ENCODE measurements around the gene PRKG1. TPM values are rescaled to one million over a fixed set of nuclear protein-coding genes. Genes with fewer than 3 reads are reported as not detected.

PRKG1 gene
- total RNA-seq, 1 experiment from 2014 or later = 0.21 TPM

DNA sequence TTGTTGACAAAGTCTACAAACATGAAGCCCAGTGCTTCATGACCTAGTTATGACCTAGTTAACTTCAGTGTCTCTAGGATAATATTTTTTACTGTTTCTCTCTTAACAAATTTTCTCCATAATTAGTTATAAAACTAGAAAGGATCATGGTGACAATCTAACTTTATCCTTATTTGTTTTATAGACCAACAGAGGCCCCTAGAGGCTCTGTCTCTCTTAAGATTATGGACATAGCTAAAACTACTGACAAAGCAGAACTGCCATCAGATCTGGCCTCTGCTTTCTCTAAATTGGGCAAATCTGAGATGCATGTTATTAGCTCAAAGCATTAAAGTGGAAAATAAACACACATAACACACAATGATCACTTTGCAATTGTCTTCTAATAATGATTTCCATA, 449.2 kb downstream of the PRKG1 start:
- no peaks in the 10 kb centered on the region for H3K36me3 Mint-ChIP-seq (ENCODE audit: insufficient read depth, unreplicated experiment)
- no peaks in the 10 kb centered on the region for H3K27me3 Mint-ChIP-seq (ENCODE audit: unreplicated experiment)
- H3K4me3 Mint-ChIP-seq (ENCODE audit: low read depth, unreplicated experiment) = no peak overlapping the region
- intact Hi-C loops (cut with micrococcal nuclease; ENCODE audit: unreplicated experiment) = no loop called here
- H3K27ac Mint-ChIP-seq (ENCODE audit: unreplicated experiment) = no peak overlapping the region
- H3K9me3 Mint-ChIP-seq (ENCODE audit: low read depth, unreplicated experiment) = peaks cover under 1% of the 10 kb centered on the region
- TF ChIP-seq, protein P1, sequence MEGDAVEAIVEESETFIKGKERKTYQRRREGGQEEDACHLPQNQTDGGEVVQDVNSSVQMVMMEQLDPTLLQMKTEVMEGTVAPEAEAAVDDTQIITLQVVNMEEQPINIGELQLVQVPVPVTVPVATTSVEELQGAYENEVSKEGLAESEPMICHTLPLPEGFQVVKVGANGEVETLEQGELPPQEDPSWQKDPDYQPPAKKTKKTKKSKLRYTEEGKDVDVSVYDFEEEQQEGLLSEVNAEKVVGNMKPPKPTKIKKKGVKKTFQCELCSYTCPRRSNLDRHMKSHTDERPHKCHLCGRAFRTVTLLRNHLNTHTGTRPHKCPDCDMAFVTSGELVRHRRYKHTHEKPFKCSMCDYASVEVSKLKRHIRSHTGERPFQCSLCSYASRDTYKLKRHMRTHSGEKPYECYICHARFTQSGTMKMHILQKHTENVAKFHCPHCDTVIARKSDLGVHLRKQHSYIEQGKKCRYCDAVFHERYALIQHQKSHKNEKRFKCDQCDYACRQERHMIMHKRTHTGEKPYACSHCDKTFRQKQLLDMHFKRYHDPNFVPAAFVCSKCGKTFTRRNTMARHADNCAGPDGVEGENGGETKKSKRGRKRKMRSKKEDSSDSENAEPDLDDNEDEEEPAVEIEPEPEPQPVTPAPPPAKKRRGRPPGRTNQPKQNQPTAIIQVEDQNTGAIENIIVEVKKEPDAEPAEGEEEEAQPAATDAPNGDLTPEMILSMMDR (IDR thresholded peaks at IDR 0.05; ENCODE audit: unreplicated experiment) = no peak
- H3K4me1 Mint-ChIP-seq (ENCODE audit: low read depth, unreplicated experiment) = no peaks in the 10 kb centered on the region
- BruUV-seq (replicated peaks) = no TSS peak
- no peak for DNase-seq
- CTCF ChIA-PET = no interaction called here

DNA sequence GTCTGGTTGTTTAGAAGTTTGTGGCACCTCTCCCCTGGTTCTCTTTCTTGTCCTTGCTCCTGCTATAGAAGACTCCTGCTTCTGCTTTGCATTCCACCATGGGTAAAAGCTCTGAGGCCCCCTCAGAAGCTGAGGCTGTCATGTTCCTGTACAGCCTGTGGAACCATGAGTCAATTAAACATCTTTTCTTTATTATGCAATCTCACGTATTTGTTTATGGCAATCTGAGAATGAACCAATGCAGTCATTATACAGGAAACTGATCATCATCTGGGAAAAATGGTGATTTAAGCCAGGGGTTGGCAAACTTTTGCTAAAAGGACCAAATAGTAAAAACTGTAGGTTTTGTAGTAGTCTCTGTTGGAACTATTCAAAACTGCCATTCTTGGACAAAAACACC, 449.8 kb downstream of the PRKG1 start:
- Mint-ChIP-seq H3K4me3 (ENCODE audit: low read depth, unreplicated experiment) (no peak overlapping the region), H3K36me3 (ENCODE audit: insufficient read depth, unreplicated experiment) (no peaks in the 10 kb centered on the region), H3K27ac (ENCODE audit: unreplicated experiment) (no peak overlapping the region), H3K9me3 (ENCODE audit: low read depth, unreplicated experiment) (no peaks in the 10 kb centered on the region), H3K4me1 (ENCODE audit: low read depth, unreplicated experiment) (no peaks in the 10 kb centered on the region), H3K27me3 (ENCODE audit: unreplicated experiment) (no peaks in the 10 kb centered on the region)
- TF ChIP-seq, protein P1 (IDR thresholded peaks at IDR 0.05; ENCODE audit: unreplicated experiment) = no peak
- no TSS peak for BruUV-seq (replicated peaks)
- CTCF ChIA-PET = no interaction called here
- intact Hi-C loops (cut with micrococcal nuclease; ENCODE audit: unreplicated experiment) = no loop called here
- DNase-seq = no peak

DNA sequence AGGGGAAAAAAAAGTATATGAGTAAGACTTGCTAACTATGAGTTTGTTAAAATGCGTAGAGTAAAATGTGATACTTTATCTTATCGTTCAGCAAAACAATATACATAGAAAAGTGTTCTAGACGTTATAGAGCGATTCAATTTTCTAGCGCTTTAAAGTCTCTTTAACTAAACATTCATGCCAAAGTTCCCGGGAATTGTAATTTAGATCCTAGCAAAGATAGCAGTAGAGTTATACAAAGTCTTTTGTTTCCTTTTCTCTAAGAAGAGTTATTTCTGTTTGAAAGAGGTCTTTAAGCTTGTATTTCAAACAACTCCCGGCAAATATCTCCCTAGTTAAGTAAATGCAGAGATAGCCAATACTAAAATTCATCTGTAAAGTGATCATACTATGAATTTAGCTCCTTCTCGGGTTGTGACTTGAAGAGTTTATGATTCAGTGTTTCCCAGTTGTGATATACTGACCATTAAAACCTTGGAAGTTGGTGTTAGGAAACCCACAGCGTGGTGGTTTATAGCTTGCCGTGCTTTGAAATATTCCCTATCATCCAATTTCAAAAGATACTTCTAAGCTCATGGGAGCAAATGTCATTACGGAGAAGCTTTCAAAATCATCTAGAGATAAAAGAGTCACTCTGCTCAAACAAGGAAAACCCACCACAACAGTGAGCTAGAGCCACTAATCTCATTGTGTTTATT, 453.4 kb downstream of the PRKG1 start:
- H3K4me3 Mint-ChIP-seq (ENCODE audit: low read depth, unreplicated experiment) = no peak overlapping the region
- no peak for DNase-seq
- H3K27ac Mint-ChIP-seq (ENCODE audit: unreplicated experiment) = no peak overlapping the region
- no TSS peak for BruUV-seq (replicated peaks)
- intact Hi-C loops (cut with micrococcal nuclease; ENCODE audit: unreplicated experiment) = no loop called here
- no peaks in the 10 kb centered on the region for H3K36me3 Mint-ChIP-seq (ENCODE audit: insufficient read depth, unreplicated experiment)
- CTCF ChIA-PET = interaction anchor here (0.6 kb wide), 2 partner anchors 63 to 1786 kb away, joined by 3 to 8 read pairs; no protein-coding TSS in a partner anchor
- H3K27me3 Mint-ChIP-seq (ENCODE audit: unreplicated experiment) = no peaks in the 10 kb centered on the region
- TF ChIP-seq, protein P1 (IDR thresholded peaks at IDR 0.05; ENCODE audit: unreplicated experiment) = no peak
- H3K9me3 Mint-ChIP-seq (ENCODE audit: low read depth, unreplicated experiment) = no peaks in the 10 kb centered on the region
- H3K4me1 Mint-ChIP-seq (ENCODE audit: low read depth, unreplicated experiment) = no peaks in the 10 kb centered on the region

DNA sequence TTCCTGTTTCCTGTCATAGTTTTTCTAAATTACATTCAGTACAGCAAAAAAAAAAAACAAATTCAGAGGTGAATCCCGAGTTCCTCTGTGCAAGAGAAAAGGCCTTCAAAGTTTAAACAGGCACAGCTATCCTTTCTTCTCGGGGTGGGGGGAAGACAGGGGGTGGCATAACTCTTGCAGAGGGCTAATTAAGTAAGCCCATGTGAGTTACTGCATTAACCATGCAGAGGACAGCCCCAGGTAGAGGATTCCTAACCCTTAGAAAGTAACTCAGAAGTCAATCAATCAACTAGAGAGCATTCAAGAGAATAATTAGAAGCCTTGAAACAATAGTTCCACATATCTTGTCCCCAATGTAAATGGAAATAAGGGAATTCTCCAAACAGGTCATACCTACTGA, 454.2 kb downstream of the PRKG1 start:
- no peaks in the 10 kb centered on the region for H3K36me3 Mint-ChIP-seq (ENCODE audit: insufficient read depth, unreplicated experiment)
- no peak for DNase-seq
- H3K4me3 Mint-ChIP-seq (ENCODE audit: low read depth, unreplicated experiment) = no peak overlapping the region
- H3K27ac Mint-ChIP-seq (ENCODE audit: unreplicated experiment) = no peak overlapping the region
- no TSS peak for BruUV-seq (replicated peaks)
- TF ChIP-seq, protein P1 (IDR thresholded peaks at IDR 0.05; ENCODE audit: unreplicated experiment) = no peak
- intact Hi-C loops (cut with micrococcal nuclease; ENCODE audit: unreplicated experiment) = no loop called here
- no peaks in the 10 kb centered on the region for H3K27me3 Mint-ChIP-seq (ENCODE audit: unreplicated experiment)
- H3K9me3 Mint-ChIP-seq (ENCODE audit: low read depth, unreplicated experiment) = no peaks in the 10 kb centered on the region
- CTCF ChIA-PET = interaction anchor here (0.6 kb wide), 2 partner anchors 62 to 1785 kb away, joined by 3 to 8 read pairs; no protein-coding TSS in a partner anchor
- no peaks in the 10 kb centered on the region for H3K4me1 Mint-ChIP-seq (ENCODE audit: low read depth, unreplicated experiment)
